Neural cell (in vitro differentiated cells): ENCODE measurements around the gene MBD2. TPM values are rescaled to one million over a fixed set of nuclear protein-coding genes. Genes with fewer than 3 reads are reported as not detected.

Source experiments
- H2AFZ ChIP-seq: fragments of 200-600, 300-800 bp; sonication (generic), shearing (Covaris generic); 2 replicates; pipeline ENCODE4 v1.6.0; 2014; ENCODE audit warnings: low read depth, mild to moderate bottlenecking, antibody characterized with exemption, low read length, moderate library complexity
- H3F3A ChIP-seq: fragments of 200-600 bp; shearing (Covaris generic); 2 replicates; pipeline ENCODE4 v1.6.1; 2016; ENCODE audit warnings: mild to moderate bottlenecking, moderate library complexity, mixed read lengths, antibody characterized with exemption, low read length; ENCODE audit not compliant: insufficient read depth, poor library complexity, severe bottlenecking
- H3K27ac ChIP-seq: fragments of 200-600, 300-800 bp; sonication (generic), shearing (Covaris generic); 2 replicates; pipeline ENCODE4 v1.5.1; 2014; ENCODE audit warnings: mild to moderate bottlenecking, low read length, moderate library complexity
- H3K27me3 ChIP-seq: fragments of 300-800, 200-600 bp; sonication (generic), shearing (Covaris generic); 2 replicates; pipeline ENCODE4 v1.6.0; 2014; ENCODE audit warnings: mild to moderate bottlenecking, low read depth, low read length, moderate library complexity; ENCODE audit not compliant: insufficient read depth
- H3K36me3 ChIP-seq: fragments of 300-800, 200-600 bp; sonication (generic), shearing (Covaris generic); 2 replicates; pipeline ENCODE4 v1.5.1; 2014; ENCODE audit warnings: mild to moderate bottlenecking, antibody characterized with exemption, low read length, moderate library complexity; ENCODE audit not compliant: insufficient read depth
- H3K4me2 ChIP-seq: fragments of 300-800, 200-600 bp; sonication (generic), shearing (Covaris generic); 2 replicates; pipeline ENCODE4 v1.6.0; 2014; ENCODE audit warnings: mild to moderate bottlenecking, low read length
- H3K4me3 ChIP-seq: fragments of 300-800, 200-600 bp; sonication (generic), shearing (Covaris generic); 2 replicates; pipeline ENCODE4 v1.5.1; 2014; ENCODE audit warnings: mild to moderate bottlenecking, low read length, moderate library complexity
- H3K79me2 ChIP-seq: fragments of 200-600 bp; shearing (Covaris generic); replicated peaks from 2 replicates; pipeline ENCODE4 v1.6.0; 2014; ENCODE audit warnings: mild to moderate bottlenecking, low read length, moderate library complexity; ENCODE audit not compliant: insufficient read depth
- H3K9ac ChIP-seq: fragments of 300-800, 200-600 bp; sonication (generic), shearing (Covaris generic); 2 replicates; pipeline ENCODE4 v1.6.1; 2016; ENCODE audit warnings: mild to moderate bottlenecking, low read length, mixed read lengths
- H3K9me2 ChIP-seq: fragments of 200-600 bp; shearing (Covaris generic); 2 replicates; pipeline ENCODE4 v1.6.1; 2016; ENCODE audit warnings: mild to moderate bottlenecking, low read length, mixed read lengths; ENCODE audit not compliant: insufficient read depth
- H3K9me3 ChIP-seq: fragments of 200-600, 300-800 bp; sonication (generic), shearing (Covaris generic); 2 replicates; pipeline ENCODE4 v1.6.1; 2016; ENCODE audit warnings: mild to moderate bottlenecking, mixed run types, low read length, moderate library complexity, mixed read lengths
- H4K20me1 ChIP-seq: fragments of 200-600 bp; shearing (Covaris generic); 2 replicates; pipeline ENCODE4 v1.6.1; 2016; ENCODE audit warnings: mild to moderate bottlenecking, mixed run types; ENCODE audit not compliant: insufficient read depth
- CTCF ChIP-seq: fragments of 450-650 bp; IDR thresholded peaks from 2 replicates; pipeline ENCODE4 v1.5.1; 2014; ENCODE audit warnings: antibody characterized with exemption, mild to moderate bottlenecking, moderate library complexity; ENCODE audit not compliant: poor library complexity, severe bottlenecking
- EP300 ChIP-seq: fragments of 450-650 bp; conservative IDR thresholded peaks from 2 replicates; pipeline ENCODE4 v1.6.1; 2014; ENCODE audit warnings: antibody characterized with exemption, mild to moderate bottlenecking, moderate library complexity; ENCODE audit not compliant: poor library complexity, severe bottlenecking
- EZH2 ChIP-seq: fragments of 200-600, 300-800 bp; shearing (Covaris generic), sonication (generic); IDR thresholded peaks from 2 replicates; pipeline ENCODE4 v1.6.1; 2014; ENCODE audit warnings: antibody characterized with exemption, low read length, borderline replicate concordance, mild to moderate bottlenecking; ENCODE audit not compliant: insufficient read depth, poor library complexity, severe bottlenecking
- MXI1 ChIP-seq: fragments of 450-650 bp; conservative IDR thresholded peaks from 2 replicates; pipeline ENCODE4 v1.6.1; 2014; ENCODE audit warnings: antibody characterized with exemption, mild to moderate bottlenecking; ENCODE audit not compliant: poor library complexity, severe bottlenecking
- POLR2AphosphoS5 ChIP-seq: IDR thresholded peaks from 2 replicates; pipeline ENCODE4 v1.6.1; 2012
- RAD21 ChIP-seq: fragments of 450-650 bp; conservative IDR thresholded peaks from 2 replicates; pipeline ENCODE4 v1.6.1; 2014; ENCODE audit warnings: antibody characterized with exemption, mild to moderate bottlenecking, moderate library complexity
- SMC3 ChIP-seq: fragments of 450-650 bp; conservative IDR thresholded peaks from 2 replicates; pipeline ENCODE4 v1.6.1; 2014; ENCODE audit warnings: antibody characterized with exemption, mild to moderate bottlenecking, moderate library complexity; ENCODE audit not compliant: poor library complexity
- TAF1 ChIP-seq: IDR thresholded peaks from 2 replicates; pipeline ENCODE4 v1.6.1; 2012; ENCODE audit warnings: low read depth
- polyA plus RNA-seq: library from polyadenylated mRNA; depleted of rRNA; stranded (reverse); fragments of >200 nt; gene quantifications from 2 replicates; pipeline ENCODE4 v1.2.3, GENCODE V29; 2014
- TF ChIP-seq, protein P1 (sequence below): IDR thresholded peaks from 2 replicates; pipeline ENCODE4 v1.6.1; 2012; ENCODE audit warnings: borderline replicate concordance

The MBD2 gene
- polyA plus RNA-seq, 1 donor from 2014 or later, result 16.4 TPM

DNA sequence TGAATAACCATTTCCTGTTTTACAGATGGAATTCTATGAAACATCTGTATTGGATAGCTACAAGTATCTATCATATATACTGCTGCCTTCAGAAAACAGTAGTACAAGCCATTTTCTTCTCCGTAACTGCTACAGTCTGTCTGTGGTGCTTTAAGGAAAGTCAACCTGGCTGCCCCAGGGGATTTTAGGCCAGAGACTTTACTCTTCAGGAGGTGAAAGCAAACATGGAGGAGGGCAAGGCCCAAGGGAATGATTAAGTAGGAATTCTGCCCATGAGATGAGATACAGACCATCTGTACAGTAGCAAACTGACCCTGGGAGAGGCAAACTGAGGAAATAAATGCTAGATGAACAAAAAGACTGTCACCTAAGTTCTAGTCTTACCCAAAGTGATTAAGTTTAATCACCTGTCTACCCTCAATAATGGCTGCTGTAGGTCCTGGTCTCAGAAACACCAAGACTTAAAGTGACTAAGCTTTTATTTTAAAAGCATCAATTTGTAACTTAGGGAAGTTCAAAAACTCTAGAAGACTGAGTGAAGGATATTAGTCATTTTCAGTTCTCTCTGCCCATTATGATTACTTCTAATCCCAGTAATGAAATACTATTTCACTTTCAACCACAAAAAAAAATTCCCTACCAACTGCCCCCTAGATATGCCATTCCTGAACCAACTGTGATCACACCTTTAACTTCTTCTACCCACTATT, 14.8 kb downstream of the MBD2 start:
- no peaks in the 10 kb centered on the region for H4K20me1 ChIP-seq
- no peak overlapping the region for H2AFZ ChIP-seq
- no peaks in the 10 kb centered on the region for H3K36me3 ChIP-seq
- H3K9ac ChIP-seq, result no peak overlapping the region
- no peaks in the 10 kb centered on the region for H3K27me3 ChIP-seq
- H3K27ac ChIP-seq, result no peak overlapping the region
- H3K4me2 ChIP-seq, result no peak overlapping the region
- H3F3A ChIP-seq, result no peaks in the 10 kb centered on the region
- no peaks in the 10 kb centered on the region for H3K9me2 ChIP-seq
- TF ChIP-seq EZH2 (no peak), CTCF (no peak), SMC3 (no peak), POLR2AphosphoS5 (no peak), RAD21 (no peak), EP300 (no peak), MXI1 (no peak), TAF1 (no peak)
- TF ChIP-seq, protein P1, sequence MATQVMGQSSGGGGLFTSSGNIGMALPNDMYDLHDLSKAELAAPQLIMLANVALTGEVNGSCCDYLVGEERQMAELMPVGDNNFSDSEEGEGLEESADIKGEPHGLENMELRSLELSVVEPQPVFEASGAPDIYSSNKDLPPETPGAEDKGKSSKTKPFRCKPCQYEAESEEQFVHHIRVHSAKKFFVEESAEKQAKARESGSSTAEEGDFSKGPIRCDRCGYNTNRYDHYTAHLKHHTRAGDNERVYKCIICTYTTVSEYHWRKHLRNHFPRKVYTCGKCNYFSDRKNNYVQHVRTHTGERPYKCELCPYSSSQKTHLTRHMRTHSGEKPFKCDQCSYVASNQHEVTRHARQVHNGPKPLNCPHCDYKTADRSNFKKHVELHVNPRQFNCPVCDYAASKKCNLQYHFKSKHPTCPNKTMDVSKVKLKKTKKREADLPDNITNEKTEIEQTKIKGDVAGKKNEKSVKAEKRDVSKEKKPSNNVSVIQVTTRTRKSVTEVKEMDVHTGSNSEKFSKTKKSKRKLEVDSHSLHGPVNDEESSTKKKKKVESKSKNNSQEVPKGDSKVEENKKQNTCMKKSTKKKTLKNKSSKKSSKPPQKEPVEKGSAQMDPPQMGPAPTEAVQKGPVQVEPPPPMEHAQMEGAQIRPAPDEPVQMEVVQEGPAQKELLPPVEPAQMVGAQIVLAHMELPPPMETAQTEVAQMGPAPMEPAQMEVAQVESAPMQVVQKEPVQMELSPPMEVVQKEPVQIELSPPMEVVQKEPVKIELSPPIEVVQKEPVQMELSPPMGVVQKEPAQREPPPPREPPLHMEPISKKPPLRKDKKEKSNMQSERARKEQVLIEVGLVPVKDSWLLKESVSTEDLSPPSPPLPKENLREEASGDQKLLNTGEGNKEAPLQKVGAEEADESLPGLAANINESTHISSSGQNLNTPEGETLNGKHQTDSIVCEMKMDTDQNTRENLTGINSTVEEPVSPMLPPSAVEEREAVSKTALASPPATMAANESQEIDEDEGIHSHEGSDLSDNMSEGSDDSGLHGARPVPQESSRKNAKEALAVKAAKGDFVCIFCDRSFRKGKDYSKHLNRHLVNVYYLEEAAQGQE, result no peak
- H3K9me3 ChIP-seq, result no peaks in the 10 kb centered on the region
- H3K4me3 ChIP-seq, result no peak overlapping the region
- peaks cover 43% of the 10 kb centered on the region for H3K79me2 ChIP-seq

GRCh38 chr18:54206447-54206846, 18.0 kb downstream of the MBD2 start:
- H3K79me2 ChIP-seq, result peaks cover 27% of the 10 kb centered on the region
- H3K9me3 ChIP-seq, result no peaks in the 10 kb centered on the region
- peaks cover 5% of the 10 kb centered on the region for H3K36me3 ChIP-seq
- no peaks in the 10 kb centered on the region for H3F3A ChIP-seq
- no peak overlapping the region for H2AFZ ChIP-seq
- no peaks in the 10 kb centered on the region for H3K27me3 ChIP-seq
- no peak overlapping the region for H3K9ac ChIP-seq
- TF ChIP-seq POLR2AphosphoS5, result no peak
- no peak for TF ChIP-seq TAF1
- no peak for TF ChIP-seq MXI1
- no peak for TF ChIP-seq CTCF
- no peak for TF ChIP-seq SMC3
- TF ChIP-seq, protein P1, result no peak
- no peak for TF ChIP-seq EP300
- no peak for TF ChIP-seq RAD21
- H4K20me1 ChIP-seq, result no peaks in the 10 kb centered on the region
- H3K27ac ChIP-seq, result no peak overlapping the region
- H3K9me2 ChIP-seq, result no peaks in the 10 kb centered on the region
- no peak overlapping the region for H3K4me2 ChIP-seq
- no peak overlapping the region for H3K4me3 ChIP-seq
